Measurements from ENCODE around the gene DUSP3.

GRCh38 chr17:43737722-43738121, 41.1 kb downstream of the DUSP3 start:
- TF ChIP-seq POLR2A (IDR thresholded peaks at IDR 0.05; ENCODE audit: low read length) = no peak
- no peak for TF ChIP-seq GATA1 (IDR thresholded peaks at IDR 0.05; ENCODE audit: low read depth, low read length)

Data from erythroblast (primary cell).